ENCODE results near the gene PPP1R14B.

DNA sequence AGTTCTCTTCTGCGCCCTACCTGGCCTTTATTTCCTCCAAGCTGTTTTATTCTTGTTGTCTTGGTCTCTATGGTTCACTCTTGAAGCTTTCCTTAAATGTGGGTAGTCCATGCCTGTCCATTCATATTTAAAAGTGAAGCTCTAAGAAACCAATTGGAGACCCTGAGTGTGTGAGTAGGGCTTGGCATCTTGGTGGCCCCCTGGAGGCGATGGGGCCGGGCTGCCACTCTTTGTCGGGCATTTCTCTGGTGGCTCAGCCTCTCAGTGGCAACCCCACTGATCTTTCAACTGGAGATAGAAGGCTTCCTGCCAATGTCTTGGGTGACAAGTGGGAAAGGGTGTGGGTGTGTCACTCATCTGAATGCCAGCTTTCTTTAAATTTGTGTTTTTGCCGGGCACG lies 29.9 kb downstream of the PPP1R14B start:
- TF ChIP-seq, protein P1, sequence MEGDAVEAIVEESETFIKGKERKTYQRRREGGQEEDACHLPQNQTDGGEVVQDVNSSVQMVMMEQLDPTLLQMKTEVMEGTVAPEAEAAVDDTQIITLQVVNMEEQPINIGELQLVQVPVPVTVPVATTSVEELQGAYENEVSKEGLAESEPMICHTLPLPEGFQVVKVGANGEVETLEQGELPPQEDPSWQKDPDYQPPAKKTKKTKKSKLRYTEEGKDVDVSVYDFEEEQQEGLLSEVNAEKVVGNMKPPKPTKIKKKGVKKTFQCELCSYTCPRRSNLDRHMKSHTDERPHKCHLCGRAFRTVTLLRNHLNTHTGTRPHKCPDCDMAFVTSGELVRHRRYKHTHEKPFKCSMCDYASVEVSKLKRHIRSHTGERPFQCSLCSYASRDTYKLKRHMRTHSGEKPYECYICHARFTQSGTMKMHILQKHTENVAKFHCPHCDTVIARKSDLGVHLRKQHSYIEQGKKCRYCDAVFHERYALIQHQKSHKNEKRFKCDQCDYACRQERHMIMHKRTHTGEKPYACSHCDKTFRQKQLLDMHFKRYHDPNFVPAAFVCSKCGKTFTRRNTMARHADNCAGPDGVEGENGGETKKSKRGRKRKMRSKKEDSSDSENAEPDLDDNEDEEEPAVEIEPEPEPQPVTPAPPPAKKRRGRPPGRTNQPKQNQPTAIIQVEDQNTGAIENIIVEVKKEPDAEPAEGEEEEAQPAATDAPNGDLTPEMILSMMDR (IDR thresholded peaks at IDR 0.05) = no peak
- TF ChIP-seq POLR2A (IDR thresholded peaks at IDR 0.05) = no peak

Measured in Peyer's patch (tissue), 4 donors.